ENCODE measurements around the gene NFXL1. TPM values are rescaled to one million over a fixed set of nuclear protein-coding genes. Genes with fewer than 3 reads are reported as not detected.

The NFXL1 gene
- total RNA-seq, 5 donors from 2014 or later (not counting 1 experiment from before 2014, with no cell fraction given), result 11.6 to 17.9 (median 16.1) TPM

DNA sequence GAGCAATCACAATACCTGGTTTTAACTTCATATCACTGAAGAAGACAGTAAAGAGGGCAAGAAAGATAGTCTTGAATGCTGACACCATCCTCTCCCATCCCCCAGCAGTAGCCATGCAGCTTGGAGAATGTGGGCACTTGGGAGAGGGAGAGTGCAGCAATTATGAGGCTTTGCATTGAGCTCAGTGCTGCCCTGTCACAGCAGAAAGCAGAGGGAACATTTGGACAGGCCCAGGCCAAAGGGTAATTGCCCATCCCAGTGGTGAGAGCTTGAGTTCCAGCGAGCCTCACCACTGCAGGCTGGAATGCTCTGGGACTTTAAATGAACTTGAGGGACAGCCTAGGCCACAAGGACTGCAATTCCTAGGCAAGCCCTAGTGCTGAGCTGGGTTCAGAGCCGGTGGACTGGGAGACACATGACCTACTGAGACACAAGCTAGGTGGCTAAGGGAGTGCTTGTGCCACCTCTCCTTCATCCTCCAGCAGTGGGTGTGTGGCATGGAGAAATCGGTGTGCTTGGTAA lies 112.8 kb downstream of the NFXL1 start:
- Histone ChIP-seq H3K27me3 (replicated peaks in 1 of 2; ENCODE audit: control insufficient read depth in 2 of 2, extremely low read depth in 1 of 2, insufficient read depth in 2 of 2, low read length in 1 of 2) (no peaks in the 10 kb centered on the region), H3K36me3 (ENCODE audit: control insufficient read depth in 2 of 2, extremely low read depth in 1 of 2, insufficient read depth in 1 of 2, low read length in 1 of 2) (no peaks in the 10 kb centered on the region), H3K4me3 (ENCODE audit: control insufficient read depth in 1 of 2, extremely low read depth in 1 of 2, low read length in 1 of 2) (no peak overlapping the region), H3K9me3 (no peaks in the 10 kb centered on the region), H3K27ac (ENCODE audit: low read length) (no peak overlapping the region), H3K4me1 (ENCODE audit: control insufficient read depth in 1 of 2, extremely low read depth in 1 of 2, insufficient read depth in 2 of 2, low read length in 2 of 2) (no peaks in the 10 kb centered on the region)
- Mint-ChIP-seq H3K4me3 (no peak overlapping the region), H3K27ac (no peak overlapping the region), H3K9me3 (peaks cover 0 to 3% (median 0%) of the 10 kb centered on the region in 3 donors), H3K36me3 (no peaks in the 10 kb centered on the region), H3K4me1 (no peaks in the 10 kb centered on the region), H3K27me3 (peaks cover 3 to 8% of the 10 kb centered on the region in 2 donors)
- ATAC-seq (replicated peaks in 1 of 4) (no peak), DNase-seq (no peak)
- POLR2A ChIA-PET, result no interaction called here
- 87% methylated on average over 2 of the region's 3 CpGs for WGBS (ENCODE audit: insufficient coverage)
- CTCF ChIA-PET, result no interaction called here

DNA sequence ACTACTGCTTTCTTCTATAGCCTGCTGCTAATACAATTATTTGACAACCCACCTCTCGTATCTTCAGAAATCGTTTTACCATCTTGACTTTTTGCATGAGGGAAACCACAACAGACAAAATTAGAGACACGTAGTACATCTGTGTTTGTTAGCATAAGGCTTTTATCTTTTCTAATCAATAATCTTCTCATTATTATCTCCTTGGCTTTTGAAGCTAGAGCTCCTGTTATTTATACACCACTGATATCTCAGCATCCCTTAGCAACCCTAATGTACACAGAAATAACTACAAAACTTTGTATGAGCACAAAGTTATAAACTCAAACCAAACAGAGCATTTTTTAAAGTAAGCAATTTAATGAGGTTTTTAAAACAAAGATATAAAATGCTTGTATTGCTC lies 116.2 kb downstream of the NFXL1 start:
- H3K9me3 Mint-ChIP-seq, result no peaks in the 10 kb centered on the region
- H3K4me1 ChIP-seq (ENCODE audit: control insufficient read depth in 1 of 2, extremely low read depth in 1 of 2, insufficient read depth in 2 of 2, low read length in 2 of 2), result no peaks in the 10 kb centered on the region
- WGBS (ENCODE audit: insufficient coverage), result no CpG with 5 or more reads among the region's 3 CpGs
- DNase-seq (no peak), ATAC-seq (replicated peaks in 1 of 4) (no peak)
- H3K36me3 Mint-ChIP-seq, result no peaks in the 10 kb centered on the region
- no peak overlapping the region for H3K27ac ChIP-seq (ENCODE audit: low read length)
- H3K27me3 ChIP-seq (replicated peaks in 1 of 2; ENCODE audit: control insufficient read depth in 2 of 2, extremely low read depth in 1 of 2, insufficient read depth in 2 of 2, low read length in 1 of 2), result no peaks in the 10 kb centered on the region
- no peaks in the 10 kb centered on the region for H3K36me3 ChIP-seq (ENCODE audit: control insufficient read depth in 2 of 2, extremely low read depth in 1 of 2, insufficient read depth in 1 of 2, low read length in 1 of 2)
- H3K27me3 Mint-ChIP-seq, result peaks cover 1 to 13% of the 10 kb centered on the region in 2 donors
- CTCF ChIA-PET, result no interaction called here
- H3K4me1 Mint-ChIP-seq, result no peaks in the 10 kb centered on the region
- H3K4me3 Mint-ChIP-seq, result no peak overlapping the region
- H3K4me3 ChIP-seq (ENCODE audit: control insufficient read depth in 1 of 2, extremely low read depth in 1 of 2, low read length in 1 of 2), result no peak overlapping the region
- H3K27ac Mint-ChIP-seq, result no peak overlapping the region
- H3K9me3 ChIP-seq, result no peaks in the 10 kb centered on the region
- POLR2A ChIA-PET, result no interaction called here

Other genes with a start within 250 kb of the NFXL1 start
- under 1 TPM in 4 of 5 donors, not detected in 1; 0.44 to 0.86 (median 0.55) TPM for gene CORIN, start 76.5 kb downstream of the NFXL1 start, total RNA-seq
- under 1 TPM in 1 of 5 donors, not detected in 4; 0.54 TPM for gene CNGA1, start 102.1 kb upstream of the NFXL1 start, total RNA-seq
- gene NIPAL1, start 102.2 kb upstream of the NFXL1 start, total RNA-seq, result 1 to 10 TPM in 2 of 5 donors, under 1 TPM in 3; 0.77 to 2.9 (median 0.80) TPM
- gene TXK, start 219.7 kb upstream of the NFXL1 start, total RNA-seq, result 100 to 1,000 TPM in 1 of 5 donors, 10 to 100 TPM in 4; 55.3 to 161 (median 77.9) TPM

Measured in T-cell (primary cell).